ENCODE results near the gene P3H4. TPM values are rescaled to one million over a fixed set of nuclear protein-coding genes. Genes with fewer than 3 reads are reported as not detected.

Gene P3H4
- total RNA-seq, 6 donors from 2014 or later, result 5.8 to 26.2 (median 8.9) TPM

- Histone ChIP-seq H3K27me3 (no peaks in the 10 kb centered on the region), H3K27ac (no peak overlapping the region), H3K4me3 (no peak overlapping the region), H3K4me1 (no peaks in the 10 kb centered on the region), H3K36me3 (peaks cover 72 to 98% (median 85%) of the 10 kb centered on the region in 4 donors), H3K9me3 (no peaks in the 10 kb centered on the region)
- DNase-seq (no peak), ATAC-seq (ENCODE audit: low FRiP score in 2 of 2) (no peak)
- WGBS, 2 donors, result 92 to 96% methylated on average over 8 of the region's 8 CpGs
- TF ChIP-seq EP300 (IDR thresholded peaks at IDR 0.05), result no peak
- TF ChIP-seq CTCF (IDR thresholded peaks at IDR 0.05), result no peak
- no peak for TF ChIP-seq POLR2A (IDR thresholded peaks at IDR 0.05)
Measured at GRCh38 chr17:41763327-41763726, 48.4 kb downstream of the P3H4 start.

- no peak for TF ChIP-seq POLR2AphosphoS5 (IDR thresholded peaks at IDR 0.05)
- no peak for TF ChIP-seq EP300 (IDR thresholded peaks at IDR 0.05)
- TF ChIP-seq POLR2A (IDR thresholded peaks at IDR 0.05), result no peak
- TF ChIP-seq CTCF (IDR thresholded peaks at IDR 0.05), result no peak
- H3K27me3 ChIP-seq, result no peaks in the 10 kb centered on the region
- H3K9me3 ChIP-seq, result no peaks in the 10 kb centered on the region
- H3K4me1 ChIP-seq, result no peaks in the 10 kb centered on the region
- WGBS, 2 donors, result 92 to 96% methylated on average over 7 to 16 of the region's 16 CpGs
- DNase-seq (no peak), ATAC-seq (ENCODE audit: low FRiP score in 2 of 2) (no peak)
- H3K27ac ChIP-seq, result no peak overlapping the region
- no peak overlapping the region for H3K4me3 ChIP-seq
- H3K36me3 ChIP-seq, result peaks cover 69 to 98% (median 84%) of the 10 kb centered on the region in 4 donors
Measured at GRCh38 chr17:41762841-41763240, 48.9 kb downstream of the P3H4 start.

GRCh38 chr17:41762391-41762790 is 49.4 kb downstream of the P3H4 start:
- DNase-seq (no peak), ATAC-seq (ENCODE audit: low FRiP score in 2 of 2) (no peak)
- H3K9me3 ChIP-seq, result no peaks in the 10 kb centered on the region
- no peak overlapping the region for H3K4me3 ChIP-seq
- no peak overlapping the region for H3K27ac ChIP-seq
- no peaks in the 10 kb centered on the region for H3K27me3 ChIP-seq
- WGBS, 2 donors, result 78 to 96% methylated on average over 6 of the region's 6 CpGs
- no peaks in the 10 kb centered on the region for H3K4me1 ChIP-seq
- peaks cover 70 to 98% (median 82%) of the 10 kb centered on the region in 4 donors for H3K36me3 ChIP-seq
- no peak for TF ChIP-seq EP300 (IDR thresholded peaks at IDR 0.05)
- TF ChIP-seq CTCF (IDR thresholded peaks at IDR 0.05), result no peak
- TF ChIP-seq POLR2AphosphoS5 (IDR thresholded peaks at IDR 0.05), result no peak
- no peak for TF ChIP-seq POLR2A (IDR thresholded peaks at IDR 0.05)

GRCh38 chr17:41760878-41761277 is 50.9 kb downstream of the P3H4 start:
- no peak overlapping the region for H3K27ac ChIP-seq
- H3K36me3 ChIP-seq, result peaks cover 62 to 98% (median 83%) of the 10 kb centered on the region in 4 donors
- H3K27me3 ChIP-seq, result no peaks in the 10 kb centered on the region
- DNase-seq (no peak), ATAC-seq (ENCODE audit: low FRiP score in 2 of 2) (no peak)
- H3K9me3 ChIP-seq, result no peaks in the 10 kb centered on the region
- no peak overlapping the region for H3K4me3 ChIP-seq
- H3K4me1 ChIP-seq, result no peaks in the 10 kb centered on the region
- WGBS, 2 donors, result 92% methylated on average over 6 of the region's 6 CpGs
- TF ChIP-seq POLR2AphosphoS5 (IDR thresholded peaks at IDR 0.05) (no peak), EP300 (IDR thresholded peaks at IDR 0.05) (no peak), CTCF (IDR thresholded peaks at IDR 0.05) (no peak), POLR2A (IDR thresholded peaks at IDR 0.05) (no peak)

- Histone ChIP-seq H3K27me3 (no peaks in the 10 kb centered on the region), H3K4me1 (no peaks in the 10 kb centered on the region), H3K27ac (no peak overlapping the region), H3K9me3 (no peaks in the 10 kb centered on the region), H3K36me3 (peaks cover 50 to 92% (median 82%) of the 10 kb centered on the region in 4 donors), H3K4me3 (no peak overlapping the region)
- WGBS, 2 donors, result 89 to 90% methylated on average over 1 to 9 of the region's 9 CpGs
- no peak for DNase-seq
- TF ChIP-seq EP300 (IDR thresholded peaks at IDR 0.05) (no peak), CTCF (IDR thresholded peaks at IDR 0.05) (no peak), POLR2AphosphoS5 (IDR thresholded peaks at IDR 0.05) (no peak), POLR2A (IDR thresholded peaks at IDR 0.05) (no peak)
- peak in 1 of 2 donors; percentile 31 for ATAC-seq (ENCODE audit: low FRiP score in 2 of 2)
Measured at GRCh38 chr17:41758601-41759000, 53.1 kb downstream of the P3H4 start.

All from upper lobe of left lung (tissue), 6 donors.